Testis (tissue), 3 donors: ENCODE measurements around the gene SHC4. TPM values are rescaled to one million over a fixed set of nuclear protein-coding genes. Genes with fewer than 3 reads are reported as not detected.

ENCODE experiments used
- DNase-seq: peaks from one replicate; pipeline ENCODE4 v3.0.0-alpha.2; 2019
- H3K27ac ChIP-seq, 2 donors: fragments of 200-600 bp; sonication (generic); one replicate each; pipeline ENCODE4 v1.5.1; 2019
- H3K27me3 ChIP-seq: fragments of 200-600 bp; sonication (generic); one replicate; pipeline ENCODE4 v1.5.1; 2019
- H3K36me3 ChIP-seq: fragments of 200-600 bp; sonication (generic); one replicate; pipeline ENCODE4 v1.5.1; 2017; ENCODE audit warnings: low read depth; ENCODE audit errors: missing control alignments
- H3K4me1 ChIP-seq: fragments of 200-600 bp; sonication (generic); one replicate; pipeline ENCODE4 v1.5.1; 2019
- H3K4me3 ChIP-seq, 2 donors: fragments of 200-600 bp; sonication (generic); one replicate each; pipeline ENCODE4 v1.5.1; 2017 to 2019
- H3K9me3 ChIP-seq: fragments of 200-600 bp; sonication (generic); one replicate; pipeline ENCODE4 v1.5.1; 2017
- CTCF ChIP-seq, 3 experiments: fragments of 450-650 bp in 2 of 3; fragments of 200-600 bp in 1 of 3; sonication (generic) in 1 of 3; IDR thresholded peaks; one replicate each; pipeline ENCODE4 v1.5.1; 2016 to 2019; ENCODE audit warnings: antibody characterized with exemption in 3 of 3, mild to moderate bottlenecking in 2 of 3, moderate library complexity in 1 of 3
- POLR2A ChIP-seq: fragments of 450-650 bp; IDR thresholded peaks from one replicate; pipeline ENCODE4 v1.6.1; 2017; ENCODE audit warnings: antibody characterized with exemption, mild to moderate bottlenecking, moderate library complexity
- WGBS, 2 donors: methylation state at CpG; one replicate each; pipeline ENCODE4 v1.1.5; 2018; 5-methylcytosine and 5-hydroxymethylcytosine counted together
- intact Hi-C: fragments of 100-400 bp; cut with DNase I; formaldehyde crosslinking; loops from one replicate; pipeline ENCODE4 v1.15.1; 2023; ENCODE audit warnings: low total_unique reads
- polyA plus RNA-seq: library from polyadenylated mRNA; stranded (reverse); fragments of 350-450 nt; fragmentation: Illumina TruSeq; extraction: RNeasy Lipid Tissue Mini Kit (QIAGEN cat#74804); gene quantifications from one replicate; pipeline ENCODE4 v1.2.3, GENCODE V29; 2014; ENCODE audit warnings: low read depth, low replicate concordance; ENCODE audit not compliant: insufficient read depth
- total RNA-seq, 2 donors: library from RNA; depleted of rRNA; stranded (reverse); fragments of >200 nt; gene quantifications; one replicate each; pipeline ENCODE4 v1.2.3, GENCODE V29; 2016

SHC4 gene
- total and polyA plus RNA-seq, 3 donors from 2014 or later = 22.7 to 70.4 (median 52.0) TPM

GRCh38 chr15:48785712-48786111, 178.0 kb downstream of the SHC4 start:
- H3K9me3 ChIP-seq = no peaks in the 10 kb centered on the region
- intact Hi-C loops = no loop called here
- no peaks in the 10 kb centered on the region for H3K4me1 ChIP-seq
- H3K36me3 ChIP-seq = no peaks in the 10 kb centered on the region
- H3K27ac ChIP-seq = peak overlapping the region; percentile 0 to 47
- no peak for DNase-seq
- no peak overlapping the region for H3K4me3 ChIP-seq
- 57 to 61% methylated on average over 2 of the region's 2 CpGs for WGBS, 2 donors
- H3K27me3 ChIP-seq = no peaks in the 10 kb centered on the region
- TF ChIP-seq CTCF (IDR thresholded peaks at IDR 0.05) (no peak), POLR2A (no peak)

DNA sequence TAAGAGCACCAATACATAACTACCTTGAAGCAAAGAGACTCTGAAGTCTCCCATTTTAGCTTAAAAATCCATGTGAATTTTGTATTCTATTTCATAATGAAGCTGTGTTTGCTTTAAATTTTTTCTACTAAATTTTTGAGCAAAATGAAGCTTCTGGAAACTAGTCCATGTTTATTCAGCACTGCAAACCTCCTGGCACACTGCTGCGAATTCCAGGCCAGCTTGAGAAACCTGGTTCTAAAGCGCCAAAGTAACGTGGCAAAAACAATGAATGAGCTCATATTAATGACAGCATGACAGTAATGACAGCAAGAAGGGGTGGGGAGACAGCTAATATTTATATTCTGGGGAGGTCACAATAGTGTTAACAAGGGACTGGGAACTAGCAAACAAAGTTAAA, 178.5 kb downstream of the SHC4 start:
- intact Hi-C loops = no loop called here
- WGBS, 2 donors = 56 to 73% methylated on average over 3 of the region's 3 CpGs
- H3K27me3 ChIP-seq = no peaks in the 10 kb centered on the region
- H3K27ac ChIP-seq = peak overlapping the region; percentile 0 to 47
- H3K4me1 ChIP-seq = no peaks in the 10 kb centered on the region
- TF ChIP-seq POLR2A (no peak), CTCF (IDR thresholded peaks at IDR 0.05) (no peak)
- no peak overlapping the region for H3K4me3 ChIP-seq
- H3K9me3 ChIP-seq = no peaks in the 10 kb centered on the region
- DNase-seq = peak; percentile 42
- no peaks in the 10 kb centered on the region for H3K36me3 ChIP-seq

DNA sequence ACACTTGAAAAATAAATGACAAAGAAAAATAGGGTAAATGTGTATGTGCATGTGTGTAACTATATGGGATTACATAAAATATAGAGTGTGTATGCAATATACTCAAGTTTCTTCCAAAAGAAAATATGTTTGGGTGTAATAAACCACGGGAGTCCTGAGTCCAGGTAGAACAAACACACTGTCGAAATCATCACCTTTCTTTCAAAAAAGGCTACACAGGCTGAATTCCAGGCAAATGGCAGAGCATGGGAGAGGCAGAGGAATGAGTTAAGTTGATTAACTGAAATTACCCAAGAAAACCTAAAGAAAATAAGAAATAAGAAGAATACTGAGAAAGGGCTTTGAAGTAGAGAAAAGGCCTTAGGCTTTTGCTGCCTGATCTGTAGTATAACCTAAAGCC, 179.0 kb downstream of the SHC4 start:
- 89 to 90% methylated on average over 2 of the region's 2 CpGs for WGBS, 2 donors
- Histone ChIP-seq H3K4me3 (no peak overlapping the region), H3K27ac (peak overlapping the region in 1 of 2 donors; percentile 0), H3K4me1 (no peaks in the 10 kb centered on the region), H3K36me3 (no peaks in the 10 kb centered on the region), H3K9me3 (no peaks in the 10 kb centered on the region), H3K27me3 (no peaks in the 10 kb centered on the region)
- intact Hi-C loops = no loop called here
- TF ChIP-seq CTCF (IDR thresholded peaks at IDR 0.05) (no peak), POLR2A (no peak)
- no peak for DNase-seq

DNA sequence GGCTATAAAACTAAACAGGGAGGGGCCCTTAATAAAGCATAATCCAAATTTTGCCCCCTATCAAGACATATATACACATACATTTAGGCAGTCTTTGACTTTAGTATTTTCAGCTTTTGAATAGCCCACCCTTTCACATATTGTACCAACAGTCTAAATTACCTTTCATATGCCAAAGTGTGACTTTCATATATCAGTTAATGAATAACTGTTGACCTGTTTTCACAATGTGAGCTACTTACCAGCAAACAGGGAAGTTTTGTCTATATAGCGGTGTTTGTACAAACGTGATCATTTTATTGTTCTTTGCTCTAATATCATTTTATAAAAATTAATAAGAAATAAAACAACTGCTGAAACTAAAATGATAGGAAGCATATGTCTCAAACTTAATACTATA, 180.8 kb downstream of the SHC4 start:
- H3K9me3 ChIP-seq = no peaks in the 10 kb centered on the region
- intact Hi-C loops = no loop called here
- 93 to 96% methylated on average over 2 of the region's 2 CpGs for WGBS, 2 donors
- TF ChIP-seq POLR2A (no peak), CTCF (IDR thresholded peaks at IDR 0.05) (no peak)
- no peak overlapping the region for H3K27ac ChIP-seq
- no peak for DNase-seq
- H3K27me3 ChIP-seq = no peaks in the 10 kb centered on the region
- H3K4me1 ChIP-seq = no peaks in the 10 kb centered on the region
- H3K4me3 ChIP-seq = no peak overlapping the region
- H3K36me3 ChIP-seq = no peaks in the 10 kb centered on the region

GRCh38 chr15:48781481-48782081, 182.1 kb downstream of the SHC4 start:
- H3K27me3 ChIP-seq = no peaks in the 10 kb centered on the region
- H3K36me3 ChIP-seq = no peaks in the 10 kb centered on the region
- TF ChIP-seq POLR2A (no peak), CTCF (IDR thresholded peaks at IDR 0.05) (no peak)
- no peak overlapping the region for H3K27ac ChIP-seq
- intact Hi-C loops = no loop called here
- H3K4me1 ChIP-seq = no peaks in the 10 kb centered on the region
- 93 to 95% methylated on average over 5 of the region's 5 CpGs for WGBS, 2 donors
- DNase-seq = no peak
- H3K4me3 ChIP-seq = no peak overlapping the region
- no peaks in the 10 kb centered on the region for H3K9me3 ChIP-seq
